ENCODE results near the gene PCDHGB7. TPM values are rescaled to one million over a fixed set of nuclear protein-coding genes. Genes with fewer than 3 reads are reported as not detected.

Gene PCDHGB7
- total RNA-seq, 1 donor from 2014 or later: 10.2 TPM

DNA sequence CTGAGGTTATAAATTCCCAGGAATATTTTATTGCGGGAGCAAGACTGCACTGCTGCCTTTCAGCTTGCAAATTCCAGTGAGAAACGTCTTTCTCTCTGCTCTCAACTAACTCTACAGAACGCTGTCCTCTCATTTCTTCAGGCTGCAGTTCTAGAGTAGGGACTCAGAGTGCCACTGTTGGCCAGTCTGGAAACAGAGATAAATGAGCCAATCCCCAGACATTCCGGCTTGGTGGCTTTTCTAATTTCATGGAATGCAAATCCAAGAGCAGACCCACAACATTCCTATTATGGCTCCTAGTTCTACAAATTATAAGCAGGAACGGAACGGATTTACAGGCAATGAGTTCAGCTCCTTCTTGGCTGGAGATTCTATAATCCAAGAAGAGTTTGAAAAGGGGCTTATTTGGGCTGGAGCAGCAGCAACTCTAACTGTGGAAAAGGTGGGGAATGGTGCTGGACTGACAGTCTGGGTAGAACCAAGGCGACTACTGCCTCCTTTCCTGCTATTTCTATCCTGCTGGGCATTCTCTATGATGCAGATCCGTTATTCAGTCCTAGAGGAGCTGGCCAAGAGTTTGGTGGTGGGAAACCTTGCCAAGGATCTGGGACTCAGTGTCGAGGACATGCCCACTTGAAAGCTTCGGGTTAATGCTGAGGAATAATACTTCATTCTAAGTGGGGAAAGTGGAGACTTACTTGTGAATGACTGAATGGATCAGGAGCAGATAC lies 22.1 kb downstream of the PCDHGB7 start:
- TF ChIP-seq CTCF (IDR thresholded peaks at IDR 0.05): no peak
- no peak overlapping the region for H3K4me3 ChIP-seq
- peaks cover 0 to 3% of the 10 kb centered on the region in 2 donors for H3K36me3 ChIP-seq
- no peak overlapping the region for H3K27ac ChIP-seq
- no peaks in the 10 kb centered on the region for H3K4me1 ChIP-seq
- intact Hi-C loops (cut with DNase I): no loop called here
- H3K9me3 ChIP-seq: peaks cover 75 to 97% of the 10 kb centered on the region in 2 donors
- no peak for DNase-seq (ENCODE audit: low spot score in 2 of 2)
- no peaks in the 10 kb centered on the region for H3K27me3 ChIP-seq

DNA sequence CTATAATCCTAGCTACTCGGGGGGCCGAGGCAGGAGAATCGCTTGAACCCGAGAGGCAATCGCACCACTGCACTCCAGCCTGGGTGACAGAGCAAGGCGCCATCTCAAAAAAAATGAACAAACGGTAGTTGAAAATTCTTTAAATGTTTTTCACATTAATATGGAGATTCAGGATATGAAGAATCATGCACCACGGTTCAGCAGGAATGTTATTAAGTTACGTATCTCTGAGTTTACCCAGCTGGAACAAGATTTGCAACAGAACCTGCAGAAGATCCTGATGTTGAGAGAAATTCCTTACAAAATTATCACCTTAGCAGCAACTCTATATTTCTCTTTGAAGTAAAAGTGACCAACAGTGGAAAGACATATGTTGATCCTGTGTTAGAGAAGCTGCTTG lies 22.9 kb downstream of the PCDHGB7 start:
- H3K4me1 ChIP-seq: no peaks in the 10 kb centered on the region
- TF ChIP-seq CTCF (IDR thresholded peaks at IDR 0.05): no peak
- H3K4me3 ChIP-seq: no peak overlapping the region
- H3K27me3 ChIP-seq: no peaks in the 10 kb centered on the region
- no peak overlapping the region for H3K27ac ChIP-seq
- H3K36me3 ChIP-seq: peaks cover 0 to 3% of the 10 kb centered on the region in 2 donors
- intact Hi-C loops (cut with DNase I): no loop called here
- H3K9me3 ChIP-seq: peaks cover 75 to 97% of the 10 kb centered on the region in 2 donors
- no peak for DNase-seq (ENCODE audit: low spot score in 2 of 2)

DNA sequence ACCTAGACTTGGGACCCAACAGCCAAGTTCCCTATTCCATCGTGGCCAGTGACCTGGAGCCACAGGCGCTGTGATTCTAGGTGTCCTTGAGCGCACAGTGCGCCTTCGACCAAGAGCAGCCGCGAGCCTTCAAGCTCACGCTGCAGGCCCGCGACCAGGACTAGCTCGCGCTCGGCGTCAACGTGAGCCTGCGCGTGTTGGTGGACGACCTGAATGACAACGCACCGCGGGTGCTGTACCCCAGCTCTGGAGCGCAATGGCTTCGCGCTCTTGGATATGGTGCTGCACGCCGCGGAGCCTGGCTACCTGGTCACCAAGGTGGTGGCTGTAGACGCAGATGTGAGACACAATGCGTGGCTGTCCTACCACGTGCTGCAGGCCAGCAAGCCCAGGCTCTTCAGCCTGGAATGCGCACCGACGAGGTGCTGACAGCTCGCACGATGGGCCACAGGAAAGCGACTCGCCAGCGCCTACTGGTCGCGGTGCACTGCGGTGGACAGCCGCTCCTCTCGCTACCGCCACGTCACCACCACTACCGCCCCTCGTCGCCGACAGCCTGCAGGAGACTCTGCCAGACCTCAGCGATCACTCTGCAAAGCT lies 24.2 kb downstream of the PCDHGB7 start:
- intact Hi-C loops (cut with DNase I): no loop called here
- H3K9me3 ChIP-seq: peaks cover 74 to 97% of the 10 kb centered on the region in 2 donors

GRCh38 chr5:141465351-141465750 lies 47.9 kb downstream of the PCDHGB7 start:
- Histone ChIP-seq H3K36me3 (no peaks in the 10 kb centered on the region), H3K9me3 (peaks cover 0 to 9% of the 10 kb centered on the region in 2 donors), H3K27me3 (no peaks in the 10 kb centered on the region), H3K4me3 (no peak overlapping the region), H3K4me1 (no peaks in the 10 kb centered on the region), H3K27ac (no peak overlapping the region)
- DNase-seq (ENCODE audit: low spot score in 2 of 2): no peak
- TF ChIP-seq CTCF (IDR thresholded peaks at IDR 0.05): no peak
- intact Hi-C loops (cut with DNase I): no loop called here

More for the DNA sequence above, 24.2 kb downstream of the PCDHGB7 start:
- Histone ChIP-seq H3K27ac (no peak overlapping the region), H3K4me3 (no peak overlapping the region), H3K27me3 (no peaks in the 10 kb centered on the region), H3K4me1 (no peaks in the 10 kb centered on the region), H3K36me3 (peaks cover 0 to 3% of the 10 kb centered on the region in 2 donors)
- TF ChIP-seq CTCF (IDR thresholded peaks at IDR 0.05): no peak
- DNase-seq (ENCODE audit: low spot score in 2 of 2): no peak

Other genes starting within 250 kb of the PCDHGB7 start
- gene PCDHB7, start 245.0 kb upstream of the PCDHGB7 start, total RNA-seq: 7.6 TPM
- gene PCDHB8, start 239.9 kb upstream of the PCDHGB7 start, total RNA-seq: 0.11 TPM
- 18.3 TPM for gene PCDHB16, start 235.3 kb upstream of the PCDHGB7 start, total RNA-seq
- 1.9 TPM for gene PCDHB9, start 230.5 kb upstream of the PCDHGB7 start, total RNA-seq
- gene PCDHB10, start 225.3 kb upstream of the PCDHGB7 start, total RNA-seq: 0.21 TPM
- 7.1 TPM for gene PCDHB11, start 218.1 kb upstream of the PCDHGB7 start, total RNA-seq
- gene PCDHB12, start 209.0 kb upstream of the PCDHGB7 start, total RNA-seq: 19.7 TPM
- 6.7 TPM for gene PCDHB13, start 203.8 kb upstream of the PCDHGB7 start, total RNA-seq
- 10.6 TPM for gene PCDHB14, start 194.3 kb upstream of the PCDHGB7 start, total RNA-seq
- 2.9 TPM for gene PCDHB15, start 172.3 kb upstream of the PCDHGB7 start, total RNA-seq
- gene SLC25A2, start 113.6 kb upstream of the PCDHGB7 start, total RNA-seq: not detected
- 30.1 TPM for gene TAF7, start 96.9 kb upstream of the PCDHGB7 start, total RNA-seq
- not detected for gene PCDHGA1, start 87.2 kb upstream of the PCDHGB7 start, total RNA-seq
- gene PCDHGA2, start 78.9 kb upstream of the PCDHGB7 start, total RNA-seq: 4.9 TPM
- gene PCDHGA3, start 73.8 kb upstream of the PCDHGB7 start, total RNA-seq: 9.2 TPM
- gene PCDHGB1, start 67.6 kb upstream of the PCDHGB7 start, total RNA-seq: 1.8 TPM
- gene PCDHGA4, start 62.7 kb upstream of the PCDHGB7 start, total RNA-seq: 4.3 TPM
- gene PCDHGB2, start 57.7 kb upstream of the PCDHGB7 start, total RNA-seq: 12.2 TPM
- gene PCDHGA5, start 53.5 kb upstream of the PCDHGB7 start, total RNA-seq: 4.5 TPM
- gene PCDHGB3, start 47.4 kb upstream of the PCDHGB7 start, total RNA-seq: 14.4 TPM
- 2.0 TPM for gene PCDHGA6, start 43.8 kb upstream of the PCDHGB7 start, total RNA-seq
- 4.2 TPM for gene PCDHGA7, start 34.9 kb upstream of the PCDHGB7 start, total RNA-seq
- gene PCDHGB4, start 30.0 kb upstream of the PCDHGB7 start, total RNA-seq: 3.6 TPM
- 3.2 TPM for gene PCDHGA8, start 25.0 kb upstream of the PCDHGB7 start, total RNA-seq
- gene PCDHGB5, start 19.7 kb upstream of the PCDHGB7 start, total RNA-seq: 19.6 TPM
- 3.2 TPM for gene PCDHGA9, start 14.9 kb upstream of the PCDHGB7 start, total RNA-seq
- 3.9 TPM for gene PCDHGB6, start 9.7 kb upstream of the PCDHGB7 start, total RNA-seq
- gene PCDHGA10, start 4.7 kb upstream of the PCDHGB7 start, total RNA-seq: 4.4 TPM
- 5.3 TPM for gene PCDHGA11, start 3.4 kb downstream of the PCDHGB7 start, total RNA-seq
- gene PCDHGA12, start 12.8 kb downstream of the PCDHGB7 start, total RNA-seq: 18.5 TPM
- 51.4 TPM for gene PCDHGC3, start 58.3 kb downstream of the PCDHGB7 start, total RNA-seq
- gene PCDHGC4, start 67.4 kb downstream of the PCDHGB7 start, total RNA-seq: 59.3 TPM
- 0.11 TPM for gene PCDHGC5, start 71.4 kb downstream of the PCDHGB7 start, total RNA-seq
- 65.8 TPM for gene DIAPH1, start 201.3 kb downstream of the PCDHGB7 start, total RNA-seq
- 43.4 TPM for gene HDAC3, start 219.2 kb downstream of the PCDHGB7 start, total RNA-seq
- gene RELL2, start 219.3 kb downstream of the PCDHGB7 start, total RNA-seq: 1.4 TPM
- gene FCHSD1, start 233.7 kb downstream of the PCDHGB7 start, total RNA-seq: 127 TPM

Data from ascending aorta (tissue), 2 donors.